Neural progenitor cell (in vitro differentiated cells): ENCODE data around the gene PER2.

Source experiments
- CTCF ChIP-seq: fragments of 200-600 bp; sonication (generic); IDR thresholded peaks from 2 replicates; pipeline ENCODE4 v1.5.1; 2017; ENCODE audit warnings: antibody characterized with exemption, mild to moderate bottlenecking
- EZH2 ChIP-seq: fragments of 200-600 bp; sonication (generic); IDR thresholded peaks from 2 replicates; pipeline ENCODE4 v1.6.1; 2017; ENCODE audit warnings: antibody characterized with exemption, mild to moderate bottlenecking, moderate library complexity
- EZH2phosphoT487 ChIP-seq: fragments of 200-600 bp; sonication (generic); IDR thresholded peaks from 2 replicates; pipeline ENCODE4 v1.6.1; 2017; ENCODE audit warnings: antibody characterized with exemption

- TF ChIP-seq CTCF (no peak), EZH2 (no peak), EZH2phosphoT487 (no peak)
Observed at GRCh38 chr2:238224356-238225035, 63.9 kb downstream of the PER2 start.
